MM.1S (cell line): Measurements from ENCODE around the gene MRPL1.

Source experiments
- EZH2phosphoT487 ChIP-seq: fragments of 300-600 bp; sonication (generic); IDR thresholded peaks from 2 replicates; pipeline ENCODE4 v1.6.1; 2018; ENCODE audit warnings: antibody characterized with exemption, low read length
- TF ChIP-seq, protein P1 (sequence below): fragments of 300-600 bp; sonication (generic); IDR thresholded peaks from 2 replicates; pipeline ENCODE4 v1.5.1; 2016; ENCODE audit warnings: antibody characterized with exemption, low read length, mixed read lengths

DNA sequence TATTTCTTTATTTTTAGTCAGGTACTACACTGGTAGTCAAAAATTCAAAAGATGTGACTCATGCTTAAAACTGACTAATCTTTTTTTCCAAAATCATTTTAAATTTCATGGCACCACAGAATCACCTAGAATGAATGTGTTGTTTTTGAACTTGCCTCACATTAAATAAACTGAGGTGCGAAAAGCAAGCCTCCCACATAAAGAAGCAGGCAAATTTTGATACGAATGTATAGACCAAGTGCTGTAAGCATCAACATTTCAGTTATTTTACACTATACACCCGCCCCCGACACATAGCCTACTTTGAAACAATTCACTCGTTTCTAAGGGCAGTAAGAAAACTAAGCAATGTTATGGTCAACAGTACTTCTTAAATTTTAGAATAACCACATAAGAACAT, 94.3 kb downstream of the MRPL1 start:
- TF ChIP-seq EZH2phosphoT487 = no peak
- TF ChIP-seq, protein P1, sequence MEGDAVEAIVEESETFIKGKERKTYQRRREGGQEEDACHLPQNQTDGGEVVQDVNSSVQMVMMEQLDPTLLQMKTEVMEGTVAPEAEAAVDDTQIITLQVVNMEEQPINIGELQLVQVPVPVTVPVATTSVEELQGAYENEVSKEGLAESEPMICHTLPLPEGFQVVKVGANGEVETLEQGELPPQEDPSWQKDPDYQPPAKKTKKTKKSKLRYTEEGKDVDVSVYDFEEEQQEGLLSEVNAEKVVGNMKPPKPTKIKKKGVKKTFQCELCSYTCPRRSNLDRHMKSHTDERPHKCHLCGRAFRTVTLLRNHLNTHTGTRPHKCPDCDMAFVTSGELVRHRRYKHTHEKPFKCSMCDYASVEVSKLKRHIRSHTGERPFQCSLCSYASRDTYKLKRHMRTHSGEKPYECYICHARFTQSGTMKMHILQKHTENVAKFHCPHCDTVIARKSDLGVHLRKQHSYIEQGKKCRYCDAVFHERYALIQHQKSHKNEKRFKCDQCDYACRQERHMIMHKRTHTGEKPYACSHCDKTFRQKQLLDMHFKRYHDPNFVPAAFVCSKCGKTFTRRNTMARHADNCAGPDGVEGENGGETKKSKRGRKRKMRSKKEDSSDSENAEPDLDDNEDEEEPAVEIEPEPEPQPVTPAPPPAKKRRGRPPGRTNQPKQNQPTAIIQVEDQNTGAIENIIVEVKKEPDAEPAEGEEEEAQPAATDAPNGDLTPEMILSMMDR = no peak
